HepG2 (cell line): Measurements from ENCODE around the gene STK11. TPM values are rescaled to one million over a fixed set of nuclear protein-coding genes. Genes with fewer than 3 reads are reported as not detected.
A peak's percentile ranks its signal among the peaks of the same experiment; 100 is the strongest.

Experiments
- ATF3 ChIP-seq: sonication (generic); formaldehyde crosslinking; IDR thresholded peaks from 2 replicates; pipeline ENCODE4 v1.4.0; 2020; ENCODE audit warnings: missing genetic modification reagents
- ATF5 ChIP-seq: sonication (generic); formaldehyde crosslinking; IDR thresholded peaks from 2 replicates; pipeline ENCODE4 v1.4.0; 2020; ENCODE audit warnings: mild to moderate bottlenecking, low read depth, missing genetic modification reagents
- CBFB ChIP-seq: sonication (generic); formaldehyde crosslinking; IDR thresholded peaks from 2 replicates; pipeline ENCODE4 v1.4.0; 2020; ENCODE audit warnings: missing genetic modification reagents
- CEBPG ChIP-seq: IDR thresholded peaks from 2 replicates; pipeline ENCODE4 v1.6.1; 2016
- EZH2 ChIP-seq: conservative IDR thresholded peaks from 2 replicates; pipeline ENCODE4 v1.6.1; 2012; ENCODE audit warnings: mild to moderate bottlenecking, low read depth, low read length, moderate library complexity
- FOSL1 ChIP-seq: sonication (generic); formaldehyde crosslinking; IDR thresholded peaks from 2 replicates; pipeline ENCODE4 v1.9.0; 2021; ENCODE audit warnings: missing genetic modification reagents, borderline replicate concordance
- GABPB1 ChIP-seq: IDR thresholded peaks from 2 replicates; pipeline ENCODE4 v1.6.1; 2016; ENCODE audit warnings: mild to moderate bottlenecking, missing genetic modification reagents, moderate library complexity, missing compliant biosample characterization
- HMG20B ChIP-seq: conservative IDR thresholded peaks from 2 replicates; pipeline ENCODE4 v1.6.1; 2016; ENCODE audit warnings: missing genetic modification reagents, missing compliant biosample characterization
- IKZF1 ChIP-seq: fragments of 450-650 bp; IDR thresholded peaks from 2 replicates; pipeline ENCODE4 v1.7.1; 2016
- KDM6A ChIP-seq: IDR thresholded peaks from 2 replicates; pipeline ENCODE4 v1.6.1; 2016; ENCODE audit warnings: low read depth
- MEF2D ChIP-seq: sonication (generic); formaldehyde crosslinking; IDR thresholded peaks from 2 replicates; pipeline ENCODE4 v1.5.1; 2020; ENCODE audit warnings: mild to moderate bottlenecking, missing genetic modification reagents
- MTA3 ChIP-seq: sonication (generic); formaldehyde crosslinking; IDR thresholded peaks from 2 replicates; pipeline ENCODE4 v1.4.0; 2020; ENCODE audit warnings: missing genetic modification reagents
- MXI1 ChIP-seq: IDR thresholded peaks from 3 replicates; pipeline ENCODE4 v1.6.1; 2012; ENCODE audit warnings: low read depth, low read length, inconsistent platforms, borderline replicate concordance
- NONO ChIP-seq, 2 experiments: fragments of 450-650 bp in 1 of 2; sonication (generic) in 1 of 2; formaldehyde crosslinking in 1 of 2; IDR thresholded peaks in 1 of 2; conservative IDR thresholded peaks in 1 of 2; 2 replicates each; pipeline versions ENCODE4 v1.6.1 to v1.8.0; 2017 to 2022; ENCODE audit warnings: mild to moderate bottlenecking in 1 of 2, missing genetic modification reagents in 1 of 2, moderate library complexity in 1 of 2
- POLR2G ChIP-seq: fragments of 200-400 bp; formaldehyde crosslinking; IDR thresholded peaks from 2 replicates; pipeline ENCODE4 v1.6.1; 2018; ENCODE audit warnings: mild to moderate bottlenecking, low read depth, low read length, moderate library complexity
- PRMT3 ChIP-seq: sonication (generic); formaldehyde crosslinking; IDR thresholded peaks from 2 replicates; pipeline ENCODE4 v1.8.1; 2022; ENCODE audit warnings: low read depth, mild to moderate bottlenecking, moderate library complexity, missing genetic modification reagents, borderline replicate concordance
- PRPF4 ChIP-seq: fragments of 200-400 bp; formaldehyde crosslinking; IDR thresholded peaks from 2 replicates; pipeline ENCODE4 v1.6.1; 2016; ENCODE audit warnings: low read length, low read depth; ENCODE audit not compliant: poor library complexity, severe bottlenecking
- RELA ChIP-seq: sonication (generic); formaldehyde crosslinking; IDR thresholded peaks from 2 replicates; pipeline ENCODE4 v1.4.0; 2020; ENCODE audit warnings: missing genetic modification reagents
- SALL2 ChIP-seq: sonication (generic); formaldehyde crosslinking; IDR thresholded peaks from 2 replicates; pipeline ENCODE4 v1.8.1; 2023; ENCODE audit warnings: mild to moderate bottlenecking, missing genetic modification reagents, inconsistent platforms
- SCMH1 ChIP-seq: sonication (generic); formaldehyde crosslinking; IDR thresholded peaks from 2 replicates; pipeline ENCODE4 v1.9.0; 2021; ENCODE audit warnings: missing genetic modification reagents, mild to moderate bottlenecking, borderline replicate concordance
- SMAD9 ChIP-seq: sonication (generic); formaldehyde crosslinking; IDR thresholded peaks from 2 replicates; pipeline ENCODE4 v1.5.1; 2020; ENCODE audit warnings: mild to moderate bottlenecking, missing genetic modification reagents
- SRY ChIP-seq: sonication (generic); formaldehyde crosslinking; IDR thresholded peaks from 2 replicates; pipeline ENCODE4 v1.8.0; 2022; ENCODE audit warnings: mild to moderate bottlenecking, missing genetic modification reagents
- STAG1 ChIP-seq: sonication (generic); formaldehyde crosslinking; IDR thresholded peaks from 2 replicates; pipeline ENCODE4 v1.4.0; 2020; ENCODE audit warnings: missing genetic modification reagents
- TEAD2 ChIP-seq: sonication (generic); formaldehyde crosslinking; IDR thresholded peaks from 2 replicates; pipeline ENCODE4 v1.9.0; 2021; ENCODE audit warnings: missing genetic modification reagents
- ZBTB38 ChIP-seq: sonication (generic); formaldehyde crosslinking; IDR thresholded peaks from 2 replicates; pipeline ENCODE4 v1.5.1; 2020; ENCODE audit warnings: mild to moderate bottlenecking, missing genetic modification reagents
- ZFX ChIP-seq: sonication (generic); formaldehyde crosslinking; IDR thresholded peaks from 2 replicates; pipeline ENCODE4 v1.4.0; 2020; ENCODE audit warnings: mild to moderate bottlenecking, low read depth, missing genetic modification reagents, moderate library complexity
- ZNF207 ChIP-seq: fragments of 450-650 bp; IDR thresholded peaks from 2 replicates; pipeline ENCODE4 v1.6.1; 2016; ENCODE audit warnings: antibody characterized with exemption, borderline replicate concordance
- ZNF260 ChIP-seq: sonication (generic); formaldehyde crosslinking; IDR thresholded peaks from 2 replicates; pipeline ENCODE4 v1.4.0; 2020; ENCODE audit warnings: missing genetic modification reagents, low read depth, mild to moderate bottlenecking, borderline replicate concordance
- ZNF264 ChIP-seq: sonication (generic); formaldehyde crosslinking; IDR thresholded peaks from 2 replicates; pipeline ENCODE4 v1.4.0; 2020; ENCODE audit warnings: missing genetic modification reagents
- ZNF547 ChIP-seq: sonication (generic); formaldehyde crosslinking; IDR thresholded peaks from 2 replicates; pipeline ENCODE4 v1.5.1; 2020; ENCODE audit warnings: mild to moderate bottlenecking, missing genetic modification reagents
- ZNF567 ChIP-seq: sonication (generic); formaldehyde crosslinking; IDR thresholded peaks from 2 replicates; pipeline ENCODE4 v1.8.1; 2023; ENCODE audit warnings: mild to moderate bottlenecking, missing genetic modification reagents, borderline replicate concordance
- ZNF615 ChIP-seq: sonication (generic); formaldehyde crosslinking; IDR thresholded peaks from 2 replicates; pipeline ENCODE4 v1.5.0; 2020; ENCODE audit warnings: mild to moderate bottlenecking, missing genetic modification reagents, borderline replicate concordance
- ZNF850 ChIP-seq: sonication (generic); formaldehyde crosslinking; conservative IDR thresholded peaks from 2 replicates; pipeline ENCODE4 v1.9.0; 2021; ENCODE audit warnings: mild to moderate bottlenecking, missing genetic modification reagents
- polyA plus RNA-seq, 8 experiments: library from polyadenylated mRNA; depleted of rRNA in 3 of 8; stranded (reverse) in 7 of 8; unstranded in 1 of 8; fragments of >200 nt; fragmentation: Illumina TruSeq in 4 of 8; extraction: Trizol in 4 of 8; gene quantifications; 2 replicates each; pipeline versions ENCODE4 v1.2.1 to v1.2.3, GENCODE V29; 2011 to 2016; ENCODE audit warnings: low read depth in 4 of 8, missing spikeins in 1 of 8, mixed read lengths in 1 of 8; ENCODE audit not compliant: insufficient read depth in 1 of 8
- total RNA-seq, 5 experiments: library from RNA; depleted of rRNA; stranded (reverse); fragments of >200 nt; fragmentation: Illumina TruSeq; extraction: Trizol; gene quantifications; 2 replicates each; pipeline ENCODE4 v1.2.3, GENCODE V29; 2016; ENCODE audit warnings: low read depth in 1 of 5

STK11 gene
- total and polyA plus RNA-seq, 2 of the 13 experiments (the other 11 are each of a cell fraction or from before 2014, with no cell fraction given) = 27.5 to 43.6 TPM

GRCh38 chr19:1252821-1253513 lies 47.4 kb downstream of the STK11 start (continued):
- TF ChIP-seq FOSL1 (CRISPR knock-in tag) (peak; percentile 40; the same call in 1 of the 2 replicates), ZFX (CRISPR knock-in tag) (peak; percentile 26; the same call in 1 of the 2 replicates), PRMT3 (CRISPR knock-in tag) (no peak), ATF5 (CRISPR knock-in tag) (no peak), HMG20B (CRISPR knock-in tag) (no peak), ZNF850 (CRISPR knock-in tag) (0 out of 2 replicates have a peak, but pooled peaks have one; percentile 46), ZNF264 (CRISPR knock-in tag) (no peak), ATF3 (CRISPR knock-in tag) (peak; percentile 57), NONO (IDR thresholded peaks at IDR 0.05) (no peak), NONO (CRISPR knock-in tag; conservative IDR thresholded peaks at IDR 0.05) (peak; percentile 25; the same call in 1 of the 2 replicates), SCMH1 (CRISPR knock-in tag) (no peak), RELA (CRISPR knock-in tag) (no peak), MXI1 (no peak), ZNF260 (CRISPR knock-in tag) (no peak), ZNF547 (CRISPR knock-in tag) (no peak), ZNF567 (no peak), EZH2 (no peak), ZNF615 (no peak), STAG1 (no peak), ZNF207 (no peak), TEAD2 (CRISPR knock-in tag) (no peak), SMAD9 (CRISPR knock-in tag) (no peak), IKZF1 (no peak), MEF2D (CRISPR knock-in tag) (no peak), CEBPG (CRISPR knock-in tag) (no peak), KDM6A (no peak), MTA3 (CRISPR knock-in tag) (no peak), ZBTB38 (CRISPR knock-in tag) (no peak), CBFB (CRISPR knock-in tag) (no peak), SALL2 (CRISPR knock-in tag) (0 out of 2 replicates have a peak, but pooled peaks have one; percentile 56), SRY (CRISPR knock-in tag) (no peak), GABPB1 (CRISPR knock-in tag) (peak; percentile 42; the same call in 1 of the 2 replicates), POLR2G (peak; percentile 69; the same call in 1 of the 2 replicates), PRPF4 (no peak)
